HG03066 (cell line): Measurements from ENCODE around the gene RABEP1.
"Not testable (repeated sequence)": the region's sequence is repeated elsewhere in the genome, so short reads cannot be mapped to it uniquely, and the experiment has no call there.

ENCODE experiments used
- ATAC-seq: cut with Tn5 transposase; IDR thresholded peaks from one replicate; pipeline ENCODE4 v1.9.1; 2021; ENCODE audit warnings: low read depth; ENCODE audit not compliant: unreplicated experiment

The RABEP1 gene

DNA sequence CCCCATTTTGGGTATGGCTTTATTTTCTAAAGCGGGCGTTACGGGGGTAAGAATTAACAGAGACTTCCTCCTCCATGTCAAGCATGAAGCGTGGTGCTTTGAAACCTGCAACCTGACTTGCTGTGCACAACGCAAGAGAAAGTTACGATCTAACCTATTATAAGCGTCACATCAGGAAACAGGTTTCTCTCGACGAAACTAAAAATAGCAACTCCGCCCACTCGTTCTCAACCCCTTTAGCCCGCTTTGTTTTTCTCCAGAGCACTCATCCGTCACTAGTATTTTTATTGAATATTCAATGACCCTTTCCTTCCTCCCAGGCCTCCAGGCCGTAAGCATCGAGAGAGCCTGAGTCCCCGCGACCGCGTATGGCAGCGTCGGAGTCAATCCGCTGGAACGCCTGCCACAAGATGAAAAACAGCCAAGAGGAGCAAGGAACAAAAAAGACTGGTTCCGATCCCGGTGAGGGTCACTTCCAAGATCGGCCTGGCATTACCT lies 136.8 kb downstream of the RABEP1 start:
- ATAC-seq = no peak

- ATAC-seq = peak; percentile 79
These were observed 137.4 kb downstream of the RABEP1 start, which contains the start of gene NUP88 for GRCh38 chr17:5419356-5419958. Gene NUP88, minus strand, starts transcription at chr17:5419662. Its CDS starts 12 bp downstream, at chr17:5419650.

GRCh38 chr17:5419959-5420653 lies 138.0 kb downstream of the RABEP1 start, which contains the start of gene RPAIN:
Gene RPAIN, plus strand, starts transcription at chr17:5420182. Its CDS starts 29 bp downstream, at chr17:5420211.
- peak; percentile 62 for ATAC-seq

- no peak for ATAC-seq
These were observed 140.4 kb downstream of the RABEP1 start for GRCh38 chr17:5422505-5422904.

GRCh38 chr17:5424909-5425308 lies 142.8 kb downstream of the RABEP1 start:
- no peak for ATAC-seq

DNA sequence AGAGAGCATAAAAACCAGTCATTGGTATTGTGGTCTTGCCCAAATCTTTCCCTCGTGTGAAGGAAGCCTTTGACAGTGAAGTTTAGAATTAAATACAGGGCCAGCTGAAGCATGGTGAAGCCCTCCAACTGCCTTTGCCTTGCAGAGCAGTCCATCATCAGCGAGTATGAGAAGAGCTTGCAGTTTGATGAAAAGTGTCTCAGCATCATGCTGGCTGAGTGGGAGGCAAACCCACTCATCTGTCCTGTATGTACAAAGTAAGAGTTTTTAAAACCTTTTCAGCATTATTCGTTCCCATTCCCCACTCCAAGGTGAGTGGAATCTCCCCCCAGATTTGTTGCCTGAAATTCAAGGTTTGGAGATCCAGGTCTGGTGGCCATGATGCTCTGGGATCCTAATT lies 143.7 kb downstream of the RABEP1 start:
- ATAC-seq = no peak

DNA sequence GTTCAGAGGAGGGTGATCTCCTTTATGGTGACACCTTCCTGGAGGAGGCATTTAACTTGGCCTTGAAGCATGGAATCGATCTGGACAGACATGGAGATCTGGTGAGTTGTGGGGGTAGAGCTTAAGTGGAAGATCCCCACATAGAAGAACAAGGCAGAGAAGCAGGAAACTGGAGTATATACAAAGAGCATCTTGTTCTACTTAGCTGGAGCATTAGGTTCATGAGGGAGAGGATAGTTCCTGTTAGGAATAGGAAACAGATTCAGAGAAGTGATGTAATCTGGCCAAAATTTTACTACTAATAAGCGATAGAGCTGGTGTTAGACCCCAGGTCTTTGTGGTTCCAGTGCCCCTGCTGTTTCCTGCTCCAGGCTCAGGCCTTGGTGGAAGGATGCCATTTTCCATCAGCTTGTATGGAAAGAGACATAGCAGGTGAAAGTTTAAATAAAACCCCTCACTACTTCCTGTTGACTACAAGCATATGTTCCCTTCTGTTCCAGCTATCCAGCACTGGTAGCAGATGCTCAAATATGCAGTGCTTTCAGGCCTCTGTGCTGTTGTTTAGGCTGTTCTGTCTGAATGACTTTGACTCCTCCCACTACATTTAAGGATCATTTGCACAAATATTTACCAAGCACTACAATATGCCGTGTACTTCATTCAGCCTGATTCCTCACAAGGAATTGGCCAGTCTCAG lies 147.3 kb downstream of the RABEP1 start:
- ATAC-seq = no peak

DNA sequence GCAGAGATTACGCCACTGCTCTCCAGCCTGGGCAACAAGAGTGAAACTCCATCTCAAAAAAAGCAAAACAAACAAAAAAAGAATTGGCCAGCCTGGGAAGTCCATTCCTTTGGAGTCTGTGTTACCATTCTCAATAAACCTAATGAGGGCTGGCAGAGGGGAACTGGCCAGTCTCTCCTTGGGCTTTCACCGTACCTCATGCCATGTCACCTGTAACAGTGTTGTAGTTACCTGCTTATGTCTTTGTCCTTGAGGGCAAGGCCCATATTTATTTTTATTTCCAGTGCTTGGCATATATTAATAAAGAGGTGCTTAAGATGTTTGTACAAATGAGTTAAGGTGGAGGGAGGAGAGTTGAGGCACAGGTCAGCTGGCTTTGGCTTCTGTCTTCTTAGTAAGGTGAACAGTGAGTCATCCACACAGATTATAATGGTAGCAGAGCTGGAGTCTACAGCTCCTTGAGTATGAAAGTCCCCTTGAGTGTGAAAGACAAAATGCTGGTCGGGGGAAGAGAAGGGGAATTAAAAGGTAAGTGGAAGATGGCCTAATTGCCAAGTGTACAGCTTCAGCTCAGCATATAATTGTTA lies 148.4 kb downstream of the RABEP1 start:
- ATAC-seq = no peak

GRCh38 chr17:5431234-5431633 lies 149.2 kb downstream of the RABEP1 start:
- ATAC-seq = not testable (repeated sequence)

DNA sequence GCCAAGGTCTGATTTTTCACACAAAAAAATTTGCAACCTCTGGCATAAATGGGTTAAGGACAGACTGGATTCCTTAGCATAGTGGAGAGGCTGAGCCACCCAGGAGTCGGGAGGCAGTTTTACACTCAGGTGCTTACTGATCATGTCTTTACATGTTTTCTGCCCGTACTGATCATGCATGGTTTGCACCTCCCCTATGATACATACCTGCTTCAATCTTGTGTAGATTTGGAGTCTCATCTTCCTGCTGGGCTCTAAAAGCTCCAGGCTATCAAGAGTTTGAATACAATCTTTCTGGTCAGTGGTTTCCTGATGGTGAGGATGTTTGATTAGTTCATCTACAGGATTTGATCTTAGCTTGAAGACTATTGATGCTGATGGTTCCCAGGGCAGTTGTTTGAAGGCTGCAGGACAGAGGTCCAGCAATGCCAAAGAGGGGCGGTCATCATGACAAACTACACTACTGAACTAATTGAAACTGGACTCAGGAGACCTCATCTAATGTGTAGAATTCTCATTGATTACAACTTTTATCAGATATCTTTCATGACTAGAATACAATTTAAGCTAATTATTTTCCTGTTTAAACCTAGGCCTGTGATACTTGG lies 150.0 kb downstream of the RABEP1 start:
- no peak for ATAC-seq

DNA sequence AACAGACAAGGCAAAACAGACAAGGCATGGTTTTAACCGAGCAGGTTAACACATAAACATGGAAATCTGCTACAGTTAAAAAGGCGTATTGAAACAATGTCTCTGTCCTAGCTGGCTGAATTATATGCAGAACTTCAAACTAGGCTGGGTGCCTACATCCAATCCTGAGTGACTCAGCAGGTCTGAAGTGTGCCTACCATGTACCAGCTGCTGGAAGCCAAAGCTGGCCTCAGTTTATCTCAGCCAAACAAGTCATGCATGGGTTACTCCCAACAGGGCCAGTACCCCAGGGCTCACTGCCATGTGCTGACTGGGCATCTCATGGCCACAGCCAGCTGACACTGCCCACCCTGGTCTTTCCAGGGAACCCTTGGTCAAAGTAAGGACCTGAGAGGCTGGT lies 152.9 kb downstream of the RABEP1 start:
- no peak for ATAC-seq
